SU-DHL-6 (cell line): Measurements from ENCODE around the gene CRYBB1.
"Not testable (repeated sequence)": the region's sequence is repeated elsewhere in the genome, so short reads cannot be mapped to it uniquely, and the experiment has no call there.

Experiments used
- H2AFZ ChIP-seq: fragments of 200-600 bp; sonication (generic); 2 replicates; pipeline ENCODE4 v1.6.1; 2014; ENCODE audit warnings: low read depth, mild to moderate bottlenecking, moderate library complexity, mixed read lengths, antibody characterized with exemption, low read length; ENCODE audit not compliant: severe bottlenecking
- H3F3A ChIP-seq: fragments of 200-600 bp; shearing (Covaris generic); 2 replicates; pipeline ENCODE4 v1.6.0; 2016; ENCODE audit warnings: antibody characterized with exemption, mild to moderate bottlenecking; ENCODE audit not compliant: insufficient read depth
- H3K27ac ChIP-seq: fragments of 200-600 bp; sonication (generic); 2 replicates; pipeline ENCODE4 v1.5.1; 2016; ENCODE audit warnings: low read depth, mild to moderate bottlenecking, low read length, moderate library complexity, mixed read lengths
- H3K27me3 ChIP-seq: fragments of 200-600 bp; sonication (generic), shearing (Covaris generic); 2 replicates; pipeline ENCODE4 v1.6.0; 2014; ENCODE audit warnings: mild to moderate bottlenecking, low read length
- H3K36me3 ChIP-seq: fragments of 200-600 bp; sonication (generic); 2 replicates; pipeline ENCODE4 v1.6.1; 2014; ENCODE audit warnings: mild to moderate bottlenecking, low read length, mixed read lengths
- H3K4me2 ChIP-seq: fragments of 300-600, 200-600 bp; shearing (Covaris generic), sonication (generic); 2 replicates; pipeline ENCODE4 v1.6.0; 2014; ENCODE audit warnings: low read length, low read depth, mild to moderate bottlenecking; ENCODE audit not compliant: poor library complexity, severe bottlenecking
- H3K4me3 ChIP-seq: fragments of 200-600 bp; sonication (generic); 2 replicates; pipeline ENCODE4 v1.5.1; 2014; ENCODE audit warnings: antibody characterized with exemption, low read length, mild to moderate bottlenecking, mixed read lengths; ENCODE audit not compliant: insufficient read depth, poor library complexity, severe bottlenecking
- H3K79me2 ChIP-seq: fragments of 200-600 bp; sonication (generic); 2 replicates; pipeline ENCODE4 v1.6.1; 2014; ENCODE audit warnings: mild to moderate bottlenecking, low read length, moderate library complexity; ENCODE audit not compliant: insufficient read depth
- H3K9ac ChIP-seq: fragments of 200-600 bp; sonication (generic); 2 replicates; pipeline ENCODE4 v1.7.0; 2014; ENCODE audit warnings: mild to moderate bottlenecking, low read length
- H3K9me2 ChIP-seq: fragments of 200-600 bp; sonication (generic); replicated peaks from 2 replicates; pipeline ENCODE4 v1.6.1; 2014; ENCODE audit warnings: low read length; ENCODE audit not compliant: insufficient read depth
- H3K9me3 ChIP-seq: fragments of 200-600 bp; sonication (generic); 2 replicates; pipeline ENCODE4 v1.6.1; 2014; ENCODE audit warnings: low read length, mixed read lengths; ENCODE audit not compliant: insufficient read depth
- H4K20me1 ChIP-seq: fragments of 200-600 bp; sonication (generic); 2 replicates; pipeline ENCODE4 v1.6.1; 2014; ENCODE audit warnings: low read depth, mild to moderate bottlenecking, antibody characterized with exemption, low read length, moderate library complexity, mixed read lengths
- CTCF ChIP-seq: fragments of 200-600 bp; sonication (generic); IDR thresholded peaks from one replicate; pipeline ENCODE4 v1.5.1; 2017; ENCODE audit warnings: antibody characterized with exemption, mild to moderate bottlenecking, low read length, moderate library complexity; ENCODE audit not compliant: insufficient read depth, poor library complexity, severe bottlenecking
- EZH2phosphoT487 ChIP-seq: fragments of 200-600 bp; sonication (generic), shearing (Covaris generic); conservative IDR thresholded peaks from 2 replicates; pipeline ENCODE4 v1.6.1; 2018; ENCODE audit warnings: mild to moderate bottlenecking, antibody characterized with exemption, low read length, moderate library complexity, mixed read lengths

The CRYBB1 gene

GRCh38 chr22:26615149-26615548 is 2.7 kb downstream of the CRYBB1 start:
- no peak overlapping the region for H3K27ac ChIP-seq
- no peaks in the 10 kb centered on the region for H3K9me3 ChIP-seq
- no peaks in the 10 kb centered on the region for H3F3A ChIP-seq
- no peaks in the 10 kb centered on the region for H4K20me1 ChIP-seq
- H3K27me3 ChIP-seq: no peaks in the 10 kb centered on the region
- H3K79me2 ChIP-seq: no peaks in the 10 kb centered on the region
- TF ChIP-seq EZH2phosphoT487: no peak
- TF ChIP-seq CTCF: no peak
- H2AFZ ChIP-seq: no peak overlapping the region
- H3K4me2 ChIP-seq: no peak overlapping the region
- H3K9ac ChIP-seq: no peak overlapping the region
- no peaks in the 10 kb centered on the region for H3K36me3 ChIP-seq
- H3K9me2 ChIP-seq: no peaks in the 10 kb centered on the region
- no peak overlapping the region for H3K4me3 ChIP-seq

GRCh38 chr22:26614322-26614721 is 3.5 kb downstream of the CRYBB1 start:
- Histone ChIP-seq H4K20me1 (no peaks in the 10 kb centered on the region), H3K27me3 (no peaks in the 10 kb centered on the region), H3K9me3 (no peaks in the 10 kb centered on the region), H3K36me3 (no peaks in the 10 kb centered on the region), H2AFZ (no peak overlapping the region), H3K27ac (no peak overlapping the region), H3K9ac (no peak overlapping the region), H3F3A (no peaks in the 10 kb centered on the region), H3K4me2 (no peak overlapping the region), H3K79me2 (no peaks in the 10 kb centered on the region), H3K4me3 (no peak overlapping the region), H3K9me2 (no peaks in the 10 kb centered on the region)
- TF ChIP-seq EZH2phosphoT487 (no peak), CTCF (no peak)

- H3K9me2 ChIP-seq, H3K27ac ChIP-seq, H3K4me3 ChIP-seq, H4K20me1 ChIP-seq, H2AFZ ChIP-seq, H3K4me2 ChIP-seq, H3K27me3 ChIP-seq, H3K9me3 ChIP-seq, H3K9ac ChIP-seq, H3K36me3 ChIP-seq, H3F3A ChIP-seq, H3K79me2 ChIP-seq: not testable (repeated sequence)
These were observed 4.1 kb downstream of the CRYBB1 start for GRCh38 chr22:26613753-26614152.

GRCh38 chr22:26612652-26613051 is 5.2 kb downstream of the CRYBB1 start:
- no peaks in the 10 kb centered on the region for H3K36me3 ChIP-seq
- H3K27me3 ChIP-seq: no peaks in the 10 kb centered on the region
- no peak overlapping the region for H3K4me3 ChIP-seq
- no peaks in the 10 kb centered on the region for H3F3A ChIP-seq
- no peaks in the 10 kb centered on the region for H3K9me2 ChIP-seq
- H4K20me1 ChIP-seq: no peaks in the 10 kb centered on the region
- H3K9ac ChIP-seq: no peak overlapping the region
- H3K27ac ChIP-seq: no peak overlapping the region
- TF ChIP-seq EZH2phosphoT487 (no peak), CTCF (no peak)
- no peak overlapping the region for H2AFZ ChIP-seq
- H3K79me2 ChIP-seq: no peaks in the 10 kb centered on the region
- no peak overlapping the region for H3K4me2 ChIP-seq
- H3K9me3 ChIP-seq: no peaks in the 10 kb centered on the region
